Adipose tissue (tissue), 3 donors: ENCODE results near the gene GPRC5D. TPM values are rescaled to one million over a fixed set of nuclear protein-coding genes. Genes with fewer than 3 reads are reported as not detected.

ENCODE experiments used
- H3K27ac ChIP-seq: one replicate; pipeline ENCODE4 v1.5.1; 2013; ENCODE audit warnings: low read depth, low read length
- WGBS, 3 donors: extraction: QIAGEN DNeasy Blood & Tissue Kit; methylation state at CpG; one replicate each; pipeline ENCODE4 v1.1.7; 2013; 5-methylcytosine and 5-hydroxymethylcytosine counted together
- polyA plus RNA-seq, 3 donors: library from polyadenylated mRNA; stranded (reverse); fragments of 200-250 nt; gene quantifications; one replicate each; pipeline ENCODE4 v1.2.3, GENCODE V29; 2013
- donor health status: healthy with polysubstance abuse.
- donor health status: Bipolar disorder and iron deficiency.
- donor health status: healthy.

GPRC5D gene
- polyA plus RNA-seq, 3 donors, result 0.13 to 0.15 TPM; not detected in 1

DNA sequence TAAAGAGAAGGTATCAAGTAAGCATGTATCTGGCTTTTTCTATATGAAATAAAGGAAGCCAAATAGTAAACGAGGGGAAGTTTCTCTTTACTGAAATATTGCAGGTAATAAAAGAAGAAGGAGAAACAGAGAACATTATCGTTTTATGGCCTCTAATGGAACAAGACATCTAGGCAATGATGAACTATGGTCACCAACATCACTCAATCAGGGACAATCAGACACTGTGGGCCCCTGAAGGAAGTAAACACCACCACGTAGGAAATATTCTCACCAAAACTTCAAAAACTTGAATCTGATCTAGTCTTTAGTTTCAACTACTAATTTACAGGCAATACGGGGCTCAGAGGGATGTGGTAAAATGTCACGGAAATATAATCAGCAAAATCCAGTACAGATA is 32.2 kb upstream of the GPRC5D start:
- H3K27ac ChIP-seq, result no peak overlapping the region
- WGBS, 3 donors, result 80 to 82% (median 81%) methylated on average over 5 of the region's 5 CpGs

DNA sequence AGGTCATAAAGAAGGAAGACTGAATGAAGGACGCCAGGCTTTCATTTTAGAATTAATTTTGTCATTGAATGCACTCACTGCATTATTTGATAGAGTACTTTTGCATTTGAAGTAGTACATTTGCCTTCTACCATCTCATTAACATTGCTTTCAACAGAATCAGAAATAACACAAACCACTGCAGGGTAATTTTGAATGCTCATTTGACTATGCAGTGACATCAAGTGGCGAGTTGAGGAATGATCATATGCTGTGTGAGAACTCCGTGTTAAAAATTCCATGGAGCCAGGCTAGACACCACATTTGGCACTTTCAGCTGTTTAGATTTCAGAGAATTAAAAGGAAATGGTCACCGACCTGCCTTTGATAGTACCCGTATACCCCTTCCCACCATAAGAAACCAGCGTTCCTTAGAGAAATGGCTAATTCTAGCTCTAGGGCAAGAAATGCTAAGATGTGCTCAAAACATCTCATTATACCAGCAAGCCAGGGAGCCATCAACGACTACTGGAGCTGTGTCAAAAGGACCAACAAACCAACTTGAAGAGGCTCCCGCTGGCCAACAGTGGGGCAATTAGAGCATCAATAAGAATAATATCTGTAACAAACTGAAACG is 31.6 kb upstream of the GPRC5D start:
- no peak overlapping the region for H3K27ac ChIP-seq
- WGBS, 3 donors, result 54 to 59% (median 56%) methylated on average over 9 of the region's 9 CpGs

DNA sequence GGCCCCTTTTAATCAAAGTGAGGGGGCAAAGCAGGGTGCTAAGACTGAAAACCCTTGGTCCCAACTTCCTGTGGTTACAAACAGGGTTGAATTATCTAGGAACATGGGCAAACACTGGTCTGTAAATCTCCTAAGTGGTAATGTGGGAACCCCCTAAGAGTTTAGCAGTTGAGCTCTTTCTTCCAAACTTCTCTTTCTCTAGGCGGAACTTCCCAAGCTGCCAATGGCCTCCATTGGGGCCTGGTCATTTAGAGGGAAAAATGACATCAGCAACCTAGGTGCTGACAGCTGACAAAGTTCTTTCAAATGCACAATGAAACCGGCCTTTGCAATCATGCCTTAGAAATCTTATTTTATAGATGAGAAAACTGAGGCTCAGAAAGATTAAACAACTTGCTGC is 30.4 kb upstream of the GPRC5D start:
- WGBS, 3 donors, result 85 to 96% (median 94%) methylated on average over 2 of the region's 2 CpGs

DNA sequence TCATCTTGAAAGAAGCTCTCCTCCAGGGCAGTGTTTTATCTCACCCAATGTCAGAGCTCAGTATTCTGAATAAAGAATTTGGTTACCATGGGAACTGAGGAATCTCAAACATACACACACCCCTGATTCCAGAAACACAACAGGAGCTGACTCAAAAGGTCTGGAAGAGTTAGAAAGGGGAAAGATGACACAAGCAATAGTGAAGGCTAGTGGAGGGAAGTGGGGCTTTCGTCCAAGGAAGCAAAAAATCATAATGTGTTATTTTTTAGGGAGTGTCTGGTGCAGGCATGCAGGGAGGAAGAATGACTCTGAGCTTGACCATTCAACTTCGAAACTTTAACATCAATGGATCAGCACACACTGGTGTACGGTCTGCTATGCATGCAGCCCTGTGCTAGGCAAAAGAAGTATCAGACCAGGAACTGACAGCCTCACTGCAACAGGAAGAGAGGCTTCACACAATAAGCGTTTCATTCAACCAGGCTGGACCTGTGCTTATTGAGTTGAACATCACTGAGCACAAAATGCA is 27.8 kb upstream of the GPRC5D start:
- WGBS, 3 donors, result 44 to 73% (median 45%) methylated on average over 4 of the region's 4 CpGs
- H3K27ac ChIP-seq, result no peak overlapping the region

More for the DNA sequence above, 30.4 kb upstream of the GPRC5D start:
- H3K27ac ChIP-seq, result no peak overlapping the region

DNA sequence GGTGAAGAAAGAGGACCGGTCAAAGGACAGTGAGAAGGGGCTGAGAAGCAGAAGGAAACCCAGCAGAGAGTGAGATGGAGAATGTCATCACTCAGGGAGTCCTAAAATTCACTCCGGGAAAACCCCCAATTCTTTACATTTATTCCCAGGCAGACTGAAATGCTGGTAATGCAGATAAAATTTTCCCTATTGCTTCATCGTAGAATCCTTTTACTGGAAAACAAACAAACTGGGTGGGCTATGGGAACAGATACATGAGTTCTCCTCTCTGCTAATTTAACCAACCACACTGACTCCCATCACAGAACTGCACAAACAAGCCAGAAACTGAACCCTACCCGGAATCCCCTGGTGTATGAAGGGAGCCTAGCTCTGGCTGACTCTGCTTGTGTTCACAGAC is 27.2 kb upstream of the GPRC5D start:
- H3K27ac ChIP-seq, result peak overlapping the region; percentile 11
- 67 to 76% (median 72%) methylated on average over 4 of the region's 4 CpGs for WGBS, 3 donors

DNA sequence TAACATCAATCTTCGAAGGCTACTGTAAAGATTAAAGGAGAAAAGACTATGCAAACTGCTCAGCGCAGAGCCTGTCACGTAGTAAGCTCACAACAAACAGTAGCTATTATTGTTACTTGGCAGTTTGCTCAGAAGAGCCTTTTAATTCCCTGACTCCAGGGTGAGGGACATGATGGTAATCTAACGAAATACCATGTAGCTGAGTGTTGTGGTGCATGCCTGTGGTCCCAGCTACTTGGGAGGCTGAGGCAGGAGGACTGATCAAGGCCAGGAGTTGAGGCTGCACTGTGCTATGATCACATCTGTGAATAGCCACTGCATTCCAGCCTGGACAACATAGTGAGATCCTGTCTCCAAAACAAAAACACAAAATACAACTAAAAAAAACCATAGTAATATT is 25.3 kb upstream of the GPRC5D start:
- no peak overlapping the region for H3K27ac ChIP-seq

DNA sequence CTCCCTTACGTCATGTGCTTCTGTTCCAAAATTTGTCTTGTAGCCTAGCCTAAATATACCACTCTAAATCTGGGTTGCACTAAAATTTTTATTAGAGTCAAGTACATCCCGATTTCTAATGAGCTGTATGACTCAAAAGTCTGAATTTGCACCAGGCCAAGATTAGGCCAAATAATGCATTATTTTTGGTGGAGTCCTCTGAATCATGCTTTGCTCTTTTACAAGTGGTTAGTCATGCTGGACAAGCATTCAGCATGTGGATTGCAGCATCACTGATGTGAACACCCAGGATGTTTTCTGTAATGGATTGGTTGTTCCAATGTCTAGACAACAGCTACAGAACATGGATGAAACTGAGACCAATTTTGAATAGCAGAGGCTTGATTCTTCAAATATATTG is 24.4 kb upstream of the GPRC5D start:
- WGBS, 3 donors, result 63 to 86% (median 63%) methylated on average over 2 of the region's 2 CpGs
- no peak overlapping the region for H3K27ac ChIP-seq

More for the DNA sequence above, 25.3 kb upstream of the GPRC5D start:
- WGBS, 3 donors, result 90 to 96% (median 94%) methylated on average over 4 of the region's 4 CpGs

DNA sequence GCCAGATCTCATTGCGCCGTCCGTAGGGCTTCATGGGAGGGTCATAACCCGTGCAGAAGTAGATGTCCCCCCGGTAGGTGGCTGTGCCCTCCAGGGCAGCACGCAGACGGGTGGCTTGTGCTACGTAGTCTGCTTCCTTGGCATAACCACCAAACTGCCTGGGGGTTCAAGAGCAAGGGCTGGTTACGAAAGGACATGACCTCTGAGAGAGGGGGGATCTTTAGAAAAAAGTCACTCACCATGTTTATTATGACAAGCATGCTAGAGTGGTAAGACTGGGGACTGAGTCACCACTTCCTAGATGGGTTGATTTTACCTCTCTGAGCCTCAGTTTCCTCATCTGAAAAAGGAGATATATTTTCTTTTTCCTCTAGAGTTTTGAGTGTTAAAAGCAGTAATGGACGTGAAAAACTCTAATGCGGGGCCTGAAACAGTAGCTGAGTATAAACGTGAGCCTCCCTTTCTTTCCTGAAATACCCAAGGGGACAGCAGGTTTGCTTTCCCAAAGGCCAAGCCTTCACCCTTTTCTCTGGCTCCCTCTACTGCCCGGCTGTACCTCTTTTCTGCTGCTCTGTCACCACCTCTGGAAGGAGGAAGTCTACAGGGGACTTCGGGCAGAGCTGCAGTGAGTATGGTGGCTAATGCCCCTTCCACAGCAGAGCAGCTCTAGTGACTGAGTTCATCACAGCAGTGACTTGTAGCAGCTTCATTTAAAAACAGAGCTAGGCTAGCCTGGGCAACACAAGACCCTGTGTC is 23.5 kb upstream of the GPRC5D start:
- H3K27ac ChIP-seq, result peak overlapping the region; percentile 5
- 80 to 87% (median 82%) methylated on average over 14 of the region's 14 CpGs for WGBS, 3 donors

DNA sequence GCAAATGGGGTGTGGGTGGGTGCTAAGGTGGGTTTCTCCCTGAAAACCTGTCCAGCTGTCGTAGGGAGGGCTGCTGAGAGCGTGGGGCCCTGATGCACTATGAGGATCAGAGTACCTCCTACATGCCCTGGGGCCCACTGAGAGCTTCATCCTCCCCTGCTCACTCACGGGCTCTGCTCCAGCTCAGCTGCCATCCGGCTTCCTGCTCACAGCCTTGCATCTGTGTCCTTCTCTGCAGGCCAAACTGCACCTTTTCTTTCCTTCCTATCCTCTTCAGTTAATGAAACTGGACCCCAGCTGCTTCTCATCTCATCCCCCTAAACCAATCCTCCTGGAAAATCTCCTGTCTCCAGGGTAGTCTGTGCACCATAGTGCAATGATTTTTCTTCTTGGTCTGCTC is 22.2 kb upstream of the GPRC5D start:
- 84 to 93% (median 85%) methylated on average over 4 of the region's 4 CpGs for WGBS, 3 donors
- no peak overlapping the region for H3K27ac ChIP-seq

DNA sequence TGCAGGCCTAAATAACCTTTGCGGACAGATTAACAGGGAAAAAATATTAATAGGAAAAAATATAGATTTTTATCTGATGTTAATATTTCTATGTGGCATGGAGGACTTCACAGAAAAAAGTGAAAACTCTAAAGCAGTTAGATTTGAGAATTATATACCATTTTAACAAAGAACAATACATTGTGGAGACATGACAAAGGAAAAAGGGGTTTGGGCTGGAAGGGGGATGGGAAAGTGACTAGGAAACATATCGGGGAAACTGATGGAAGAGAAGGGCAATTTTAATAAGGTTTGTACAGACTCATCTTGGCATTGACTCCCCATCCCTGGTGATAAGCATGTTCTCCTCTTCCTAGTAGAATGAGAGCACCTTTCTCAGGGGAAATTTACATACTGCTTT is 21.0 kb upstream of the GPRC5D start:
- H3K27ac ChIP-seq, result no peak overlapping the region
- WGBS, 3 donors, result 96 to 99% (median 98%) methylated on average over 2 of the region's 2 CpGs

DNA sequence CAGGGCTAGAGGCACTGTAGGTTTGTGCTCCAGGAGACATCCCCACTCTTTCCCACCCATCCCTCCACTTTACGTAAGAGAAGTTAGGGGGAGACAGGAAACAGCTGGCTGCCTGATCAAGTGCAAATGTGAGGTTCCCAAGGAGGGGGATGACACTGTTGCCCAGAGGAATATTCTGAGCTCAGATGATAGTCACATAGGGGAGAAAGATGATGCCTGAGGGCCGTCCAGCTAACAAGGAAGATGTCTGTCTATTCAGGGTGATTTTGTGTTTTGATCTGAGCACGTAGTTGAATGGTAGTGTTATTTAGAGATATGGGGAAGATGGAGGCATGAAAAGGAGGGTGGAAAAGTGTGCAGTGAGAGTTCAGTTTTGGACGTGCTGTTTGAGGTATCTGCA is 13.9 kb upstream of the GPRC5D start:
- 69 to 85% (median 73%) methylated on average over 4 of the region's 4 CpGs for WGBS, 3 donors
- no peak overlapping the region for H3K27ac ChIP-seq

DNA sequence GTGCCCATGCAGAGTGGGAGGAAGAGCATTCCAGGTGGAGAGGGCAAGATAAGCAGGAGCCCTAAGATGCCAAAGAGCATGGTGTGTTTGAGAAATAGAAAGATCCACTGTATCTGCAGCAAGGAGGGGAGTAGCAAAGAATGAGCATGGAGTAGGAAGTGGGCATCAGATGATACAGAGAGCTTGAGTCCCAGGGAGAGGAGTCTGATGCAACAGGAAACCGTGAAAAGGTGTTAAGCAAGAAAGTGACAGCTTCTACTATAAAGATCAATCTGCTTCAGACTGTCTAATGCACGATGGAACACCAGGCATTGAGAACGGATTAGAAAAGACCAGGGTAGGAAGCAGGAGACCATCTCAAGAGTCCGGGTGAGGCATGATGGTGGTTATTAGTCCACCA is 12.3 kb upstream of the GPRC5D start:
- 61 to 92% (median 69%) methylated on average over 4 of the region's 4 CpGs for WGBS, 3 donors
- no peak overlapping the region for H3K27ac ChIP-seq

DNA sequence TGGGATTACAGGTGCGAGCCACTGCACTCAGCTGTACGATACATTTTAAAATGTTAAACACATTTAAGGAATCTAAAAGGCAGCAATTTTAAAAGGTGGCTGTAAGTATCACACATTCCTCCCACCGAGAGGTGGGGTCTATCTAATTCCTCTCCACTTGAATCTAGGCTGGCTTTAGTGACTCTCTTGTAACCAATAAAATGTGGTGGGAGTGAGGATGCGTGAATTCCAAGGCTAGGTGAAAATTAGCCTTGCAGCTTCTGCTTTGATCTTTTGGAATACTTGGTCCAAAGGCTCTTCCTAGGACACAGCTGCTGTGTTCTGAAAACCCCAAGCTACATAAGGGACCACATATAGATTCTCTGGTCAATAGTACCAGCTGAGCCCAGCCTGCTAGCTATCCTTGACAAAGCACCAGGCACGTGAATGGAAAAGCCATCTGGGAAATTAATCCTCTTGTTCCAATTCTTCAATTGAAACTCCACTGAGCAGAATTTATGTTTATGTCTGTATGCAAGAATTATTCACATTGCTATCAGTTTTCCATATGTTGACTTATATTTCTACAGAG is 8.8 kb upstream of the GPRC5D start:
- H3K27ac ChIP-seq, result no peak overlapping the region
- whole genome bisulfite sequencing, 3 donors, result 85 to 86% (median 86%) methylated on average over 5 of the region's 5 CpGs

DNA sequence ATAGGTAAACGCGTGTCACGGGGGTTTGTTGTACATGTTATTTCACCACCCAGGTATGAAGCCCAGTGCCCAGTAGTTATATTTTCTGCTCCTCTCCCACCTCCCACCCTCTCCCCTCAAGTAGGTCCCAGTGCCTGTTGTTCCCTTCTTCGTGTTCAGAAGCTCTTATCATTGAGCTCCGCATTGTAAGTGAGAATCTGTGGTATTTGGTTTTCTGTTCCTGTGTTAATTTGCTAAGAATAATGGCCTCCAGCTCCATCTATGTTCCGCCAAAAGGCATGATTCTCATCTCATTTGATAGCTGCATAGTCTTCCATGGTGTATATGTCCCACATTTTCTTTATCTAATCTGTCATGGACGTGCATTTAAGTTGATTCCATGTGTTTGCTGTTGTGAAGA is 6.9 kb upstream of the GPRC5D start:
- 74 to 83% (median 74%) methylated on average over 7 of the region's 7 CpGs for WGBS, 3 donors
- H3K27ac ChIP-seq, result no peak overlapping the region

DNA sequence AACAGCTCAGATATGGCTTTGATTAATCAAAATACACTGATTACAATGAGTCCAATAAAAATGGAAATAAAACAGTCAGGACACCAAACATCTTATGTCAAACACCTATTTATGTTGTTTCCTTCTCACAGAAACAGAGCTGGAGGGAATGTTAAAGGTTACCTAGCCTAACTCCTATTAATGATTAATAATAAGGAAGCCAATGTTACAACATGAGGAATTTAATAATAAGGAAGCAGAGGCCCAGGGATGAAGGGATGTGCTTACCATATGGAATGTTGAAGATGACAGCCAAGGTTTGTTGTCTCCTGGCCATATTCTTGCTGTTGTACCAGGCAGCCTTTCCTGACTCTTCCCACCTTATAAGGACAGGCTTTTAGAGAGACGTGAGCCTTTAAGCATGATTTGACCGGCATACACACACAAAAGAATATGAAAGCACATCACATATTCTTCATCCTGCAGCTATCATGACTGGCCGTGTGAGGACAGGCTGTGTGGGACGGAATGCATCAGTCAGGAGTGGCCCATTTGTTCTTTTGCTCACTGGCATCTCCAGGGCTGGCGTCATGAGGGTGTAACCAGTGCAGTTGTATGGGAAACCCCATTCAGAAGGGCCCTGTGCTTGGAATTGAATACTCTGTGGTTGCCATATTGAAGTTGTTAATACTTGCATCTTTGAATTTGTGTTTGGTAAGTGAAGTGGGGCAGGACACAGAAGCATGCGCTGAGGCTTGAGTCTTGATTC is 3.1 kb upstream of the GPRC5D start:
- 93 to 96% (median 96%) methylated on average over 6 of the region's 6 CpGs for WGBS, 3 donors
- no peak overlapping the region for H3K27ac ChIP-seq

DNA sequence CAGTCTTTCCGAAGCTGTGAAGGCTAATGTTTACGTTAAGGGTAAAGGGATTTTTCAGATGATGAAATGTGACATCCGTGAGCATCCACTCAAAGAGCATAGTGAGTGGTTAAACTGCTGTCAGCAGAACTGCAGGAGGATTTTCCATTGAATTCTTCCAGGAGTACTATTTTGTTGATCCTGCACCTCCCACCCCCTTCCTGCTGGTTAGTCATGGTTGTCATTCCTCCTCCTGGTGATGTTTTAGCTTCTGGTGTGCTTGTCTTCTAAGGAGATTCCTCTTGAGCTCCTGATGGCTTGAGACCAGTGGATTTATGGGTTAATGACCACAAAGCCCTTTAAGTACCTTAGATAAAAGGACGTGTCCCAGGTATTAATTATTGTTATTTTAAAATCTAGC is 2.4 kb upstream of the GPRC5D start:
- 66 to 86% (median 85%) methylated on average over 4 of the region's 4 CpGs for WGBS, 3 donors
- no peak overlapping the region for H3K27ac ChIP-seq

DNA sequence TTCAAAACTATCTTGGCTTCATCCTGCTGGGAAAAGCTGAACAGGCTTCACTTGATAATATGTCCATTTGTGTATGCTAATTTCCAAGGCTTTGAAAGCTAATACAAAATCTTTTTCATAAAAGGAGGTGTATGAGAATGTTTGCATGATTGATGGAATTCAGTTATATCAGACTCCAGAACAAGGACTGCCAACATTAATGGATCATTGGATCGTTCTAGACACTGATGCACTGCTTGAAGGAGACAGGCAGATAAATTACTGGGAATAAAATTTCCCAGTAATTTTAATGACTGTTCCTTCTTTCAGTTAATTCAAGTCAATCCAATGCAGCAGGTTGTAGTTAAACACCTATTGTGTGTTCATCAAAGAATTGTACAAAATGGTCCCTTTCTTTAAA is 466 bp downstream of the GPRC5D start:
- WGBS, 3 donors, result 87 to 95% (median 93%) methylated on average over 1 of the region's 1 CpG

DNA sequence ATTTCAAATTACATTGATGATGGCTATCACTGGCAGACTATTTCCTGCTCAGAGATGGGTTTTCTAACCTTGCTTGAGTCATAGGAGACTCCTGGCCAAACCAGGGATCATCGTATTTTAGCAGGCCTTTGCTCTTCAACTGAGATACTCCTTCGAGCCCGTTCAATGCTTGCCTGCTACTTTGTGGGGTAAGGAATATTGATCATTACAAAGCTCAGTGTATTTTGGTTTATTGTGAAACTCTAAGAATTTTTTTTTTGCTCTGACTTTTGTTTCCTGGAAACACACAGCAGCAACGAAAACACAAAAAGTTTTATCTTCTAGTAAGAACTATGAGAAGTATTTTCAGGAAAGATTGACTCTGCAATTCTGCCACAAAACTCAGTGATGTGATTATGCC is 4.1 kb downstream of the GPRC5D start:
- H3K27ac ChIP-seq, result no peak overlapping the region
- WGBS, 3 donors, result 74 to 87% (median 81%) methylated on average over 4 of the region's 4 CpGs

More for the DNA sequence above, 466 bp downstream of the GPRC5D start:
- no peak overlapping the region for H3K27ac ChIP-seq
